ENCODE data around the gene C1orf50. TPM values are rescaled to one million over a fixed set of nuclear protein-coding genes. Genes with fewer than 3 reads are reported as not detected.

The C1orf50 gene
- total RNA-seq, 1 experiment from 2014 or later: 7.7 TPM

DNA sequence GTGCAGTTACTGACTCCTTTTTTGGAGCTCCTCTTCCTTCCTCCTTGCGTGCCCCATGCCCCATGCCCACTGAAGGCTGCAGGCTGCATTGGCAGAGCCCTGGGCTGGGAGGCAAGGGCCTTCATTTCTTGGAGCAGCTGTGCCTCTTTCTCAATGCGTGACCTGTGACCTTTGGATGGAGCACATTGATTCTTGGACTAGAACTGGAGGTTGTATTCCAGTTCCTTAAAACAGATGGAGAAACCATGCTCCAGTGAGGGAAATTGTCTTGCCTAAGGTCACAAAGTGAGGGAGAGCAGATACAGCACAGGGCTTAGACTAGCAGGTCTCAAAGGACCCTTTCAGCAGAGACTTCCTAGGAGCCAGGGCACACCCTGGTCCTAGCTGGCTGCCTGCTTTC is 26.8 kb downstream of the C1orf50 start:
- TF ChIP-seq, protein P1, sequence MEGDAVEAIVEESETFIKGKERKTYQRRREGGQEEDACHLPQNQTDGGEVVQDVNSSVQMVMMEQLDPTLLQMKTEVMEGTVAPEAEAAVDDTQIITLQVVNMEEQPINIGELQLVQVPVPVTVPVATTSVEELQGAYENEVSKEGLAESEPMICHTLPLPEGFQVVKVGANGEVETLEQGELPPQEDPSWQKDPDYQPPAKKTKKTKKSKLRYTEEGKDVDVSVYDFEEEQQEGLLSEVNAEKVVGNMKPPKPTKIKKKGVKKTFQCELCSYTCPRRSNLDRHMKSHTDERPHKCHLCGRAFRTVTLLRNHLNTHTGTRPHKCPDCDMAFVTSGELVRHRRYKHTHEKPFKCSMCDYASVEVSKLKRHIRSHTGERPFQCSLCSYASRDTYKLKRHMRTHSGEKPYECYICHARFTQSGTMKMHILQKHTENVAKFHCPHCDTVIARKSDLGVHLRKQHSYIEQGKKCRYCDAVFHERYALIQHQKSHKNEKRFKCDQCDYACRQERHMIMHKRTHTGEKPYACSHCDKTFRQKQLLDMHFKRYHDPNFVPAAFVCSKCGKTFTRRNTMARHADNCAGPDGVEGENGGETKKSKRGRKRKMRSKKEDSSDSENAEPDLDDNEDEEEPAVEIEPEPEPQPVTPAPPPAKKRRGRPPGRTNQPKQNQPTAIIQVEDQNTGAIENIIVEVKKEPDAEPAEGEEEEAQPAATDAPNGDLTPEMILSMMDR (IDR thresholded peaks at IDR 0.05; ENCODE audit: unreplicated experiment): no peak
- Mint-ChIP-seq H3K4me3 (ENCODE audit: low read depth, unreplicated experiment) (no peak overlapping the region), H3K9me3 (ENCODE audit: low read depth, unreplicated experiment) (no peaks in the 10 kb centered on the region), H3K4me1 (ENCODE audit: low read depth, unreplicated experiment) (no peaks in the 10 kb centered on the region), H3K27me3 (ENCODE audit: unreplicated experiment) (no peaks in the 10 kb centered on the region), H3K36me3 (ENCODE audit: insufficient read depth, unreplicated experiment) (no peaks in the 10 kb centered on the region), H3K27ac (ENCODE audit: unreplicated experiment) (no peak overlapping the region)
- BruUV-seq (replicated peaks): no TSS peak
- no peak for DNase-seq
- intact Hi-C loops (cut with micrococcal nuclease; ENCODE audit: unreplicated experiment): no loop called here
- CTCF ChIA-PET: interaction anchor here (1.2 kb wide), 1 partner anchor 27 kb away, joined by 3 read pairs; the partner anchor contains the start of genes C1orf50 and P3H1

DNA sequence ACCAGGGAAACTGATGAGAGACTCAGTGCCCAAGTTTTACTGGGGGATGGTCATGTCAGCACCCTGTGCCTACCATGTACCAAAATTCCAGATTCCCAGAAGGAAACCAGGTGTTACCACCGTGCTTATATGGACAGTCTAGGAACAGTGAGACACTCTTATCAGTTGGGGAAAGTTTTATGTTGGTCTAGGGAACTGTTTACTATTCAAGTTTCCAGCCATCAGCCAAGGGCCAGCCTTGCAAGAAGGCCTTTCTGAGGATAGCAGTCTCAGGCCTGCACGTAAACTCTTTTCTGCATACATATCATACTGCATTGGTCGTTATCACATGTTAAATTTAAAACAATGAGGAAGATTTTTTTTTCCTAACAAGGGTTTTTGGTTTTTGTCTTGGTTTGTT is 30.4 kb downstream of the C1orf50 start:
- H3K4me1 Mint-ChIP-seq (ENCODE audit: low read depth, unreplicated experiment): no peaks in the 10 kb centered on the region
- intact Hi-C loops (cut with micrococcal nuclease; ENCODE audit: unreplicated experiment): no loop called here
- no peak overlapping the region for H3K4me3 Mint-ChIP-seq (ENCODE audit: low read depth, unreplicated experiment)
- no TSS peak for BruUV-seq (replicated peaks)
- H3K9me3 Mint-ChIP-seq (ENCODE audit: low read depth, unreplicated experiment): no peaks in the 10 kb centered on the region
- no peak for DNase-seq
- no peaks in the 10 kb centered on the region for H3K27me3 Mint-ChIP-seq (ENCODE audit: unreplicated experiment)
- H3K36me3 Mint-ChIP-seq (ENCODE audit: insufficient read depth, unreplicated experiment): no peaks in the 10 kb centered on the region
- CTCF ChIA-PET: no interaction called here
- TF ChIP-seq, protein P1 (IDR thresholded peaks at IDR 0.05; ENCODE audit: unreplicated experiment): no peak
- H3K27ac Mint-ChIP-seq (ENCODE audit: unreplicated experiment): no peak overlapping the region

DNA sequence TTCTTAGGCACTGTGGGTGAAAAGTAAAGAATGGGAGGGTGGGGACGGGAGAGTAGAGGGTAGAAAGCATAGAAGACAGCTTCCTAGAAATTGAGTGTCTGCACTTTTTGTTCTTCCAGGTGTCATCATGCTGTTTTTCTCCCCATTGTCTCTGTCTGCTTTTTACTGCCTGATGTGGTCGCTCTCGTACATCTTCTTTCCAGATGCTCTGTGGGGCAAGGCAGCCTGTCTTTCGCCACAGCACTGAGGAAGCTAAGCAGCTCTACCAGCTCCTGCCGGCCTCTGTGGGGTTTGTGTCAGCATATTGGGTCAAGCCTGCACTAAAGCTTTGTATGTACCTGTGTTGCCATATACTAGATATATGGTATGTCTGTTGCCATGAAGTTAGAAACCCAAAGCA is 30.9 kb downstream of the C1orf50 start:
- no peak for DNase-seq
- no peaks in the 10 kb centered on the region for H3K27me3 Mint-ChIP-seq (ENCODE audit: unreplicated experiment)
- no peaks in the 10 kb centered on the region for H3K36me3 Mint-ChIP-seq (ENCODE audit: insufficient read depth, unreplicated experiment)
- no peaks in the 10 kb centered on the region for H3K9me3 Mint-ChIP-seq (ENCODE audit: low read depth, unreplicated experiment)
- no peaks in the 10 kb centered on the region for H3K4me1 Mint-ChIP-seq (ENCODE audit: low read depth, unreplicated experiment)
- H3K27ac Mint-ChIP-seq (ENCODE audit: unreplicated experiment): no peak overlapping the region
- intact Hi-C loops (cut with micrococcal nuclease; ENCODE audit: unreplicated experiment): no loop called here
- TF ChIP-seq, protein P1 (IDR thresholded peaks at IDR 0.05; ENCODE audit: unreplicated experiment): no peak
- BruUV-seq (replicated peaks): no TSS peak
- CTCF ChIA-PET: no interaction called here
- no peak overlapping the region for H3K4me3 Mint-ChIP-seq (ENCODE audit: low read depth, unreplicated experiment)

DNA sequence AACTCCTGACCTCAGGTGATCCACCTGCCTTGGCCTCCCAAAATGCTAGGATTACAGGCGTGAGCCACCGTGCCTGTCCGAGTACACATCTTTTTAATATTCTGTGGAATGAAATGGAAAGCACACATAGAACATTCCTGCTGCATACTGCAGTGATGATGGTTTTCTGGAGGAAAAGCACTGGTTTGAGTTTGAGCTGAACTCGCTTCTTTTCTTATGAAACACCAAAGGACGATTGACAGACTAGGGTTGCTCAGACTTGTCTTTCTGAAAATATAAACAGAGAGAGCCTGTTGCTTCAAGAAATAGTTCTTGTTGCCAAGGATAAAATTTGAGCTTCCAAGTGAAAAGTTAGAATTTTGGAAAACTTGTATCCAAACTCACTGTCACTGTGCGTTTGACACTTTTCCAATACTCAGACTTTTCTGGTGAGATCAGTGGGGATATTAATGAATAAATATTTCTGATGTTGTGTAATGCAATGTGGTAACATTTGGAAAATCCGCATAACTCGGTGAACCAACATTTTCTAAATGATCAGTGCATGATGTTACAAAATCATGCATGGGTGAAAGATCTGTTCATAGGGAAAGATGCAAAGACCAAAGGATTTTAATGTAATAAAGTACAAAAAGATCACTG is 34.9 kb downstream of the C1orf50 start:
- intact Hi-C loops (cut with micrococcal nuclease; ENCODE audit: unreplicated experiment): no loop called here
- H3K9me3 Mint-ChIP-seq (ENCODE audit: low read depth, unreplicated experiment): no peaks in the 10 kb centered on the region
- TF ChIP-seq, protein P1 (IDR thresholded peaks at IDR 0.05; ENCODE audit: unreplicated experiment): no peak
- H3K27me3 Mint-ChIP-seq (ENCODE audit: unreplicated experiment): no peaks in the 10 kb centered on the region
- H3K27ac Mint-ChIP-seq (ENCODE audit: unreplicated experiment): no peak overlapping the region
- BruUV-seq (replicated peaks): no TSS peak
- no peak for DNase-seq
- no peak overlapping the region for H3K4me3 Mint-ChIP-seq (ENCODE audit: low read depth, unreplicated experiment)
- no peaks in the 10 kb centered on the region for H3K36me3 Mint-ChIP-seq (ENCODE audit: insufficient read depth, unreplicated experiment)
- H3K4me1 Mint-ChIP-seq (ENCODE audit: low read depth, unreplicated experiment): no peaks in the 10 kb centered on the region
- CTCF ChIA-PET: no interaction called here
